Tibial nerve (tissue), 3 donors: ENCODE data around the gene ST7L.

Experiments used
- CTCF ChIP-seq, 5 experiments: fragments of 200-600 bp in 3 of 5; fragments of 450-650 bp in 2 of 5; sonication (generic) in 3 of 5; IDR thresholded peaks; one replicate each; pipeline ENCODE4 v1.5.1; 2016 to 2019; ENCODE audit warnings: antibody characterized with exemption in 5 of 5, mild to moderate bottlenecking in 3 of 5, moderate library complexity in 2 of 5
- POLR2A ChIP-seq, 2 donors: fragments of 450-650 bp; IDR thresholded peaks; one replicate each; pipeline ENCODE4 v1.6.1; 2017; ENCODE audit warnings: antibody characterized with exemption in 2 of 2, mild to moderate bottlenecking in 2 of 2, moderate library complexity in 2 of 2

GRCh38 chr1:112527266-112528010, 91.5 kb downstream of the ST7L start:
- no peak for TF ChIP-seq POLR2A (IDR thresholded peaks at IDR 0.05)
- no peak for TF ChIP-seq CTCF (IDR thresholded peaks at IDR 0.05)
